Kasumi-1 (cell line): ENCODE results near the gene GNRH2.
"Not testable (repeated sequence)": the region's sequence is repeated elsewhere in the genome, so short reads cannot be mapped to it uniquely, and the experiment has no call there.

ENCODE experiments used
- DNase-seq, 2 experiments: peaks; one replicate each; lab custom pipeline; 2025; lab: John Stamatoyannopoulos, UW

GNRH2 gene

GRCh38 chr20:3073251-3073643 lies 29.8 kb downstream of the GNRH2 start:
- DNase-seq, result not testable (repeated sequence)

GRCh38 chr20:3074812-3075211 lies 31.4 kb downstream of the GNRH2 start:
- DNase-seq, result no peak

GRCh38 chr20:3075315-3075714 lies 31.9 kb downstream of the GNRH2 start:
- DNase-seq, result not testable (repeated sequence)

GRCh38 chr20:3077618-3078134 lies 34.3 kb downstream of the GNRH2 start:
- DNase-seq, result no peak

- DNase-seq, result no peak
These were observed 37.5 kb downstream of the GNRH2 start for GRCh38 chr20:3080939-3081388.

GRCh38 chr20:3081641-3082040 lies 38.2 kb downstream of the GNRH2 start:
- no peak for DNase-seq

GRCh38 chr20:3082306-3082951 lies 39.0 kb downstream of the GNRH2 start:
- DNase-seq, result no peak

- DNase-seq, result no peak
These were observed 39.8 kb downstream of the GNRH2 start for GRCh38 chr20:3082955-3083952.

- no peak for DNase-seq
These were observed 41.0 kb downstream of the GNRH2 start, which contains the start of gene AVP for GRCh38 chr20:3084283-3084985. AVP (minus strand) TSS chr20:3084724; CDS start chr20:3084674, 50 bp downstream.

- no peak for DNase-seq
These were observed 41.6 kb downstream of the GNRH2 start for GRCh38 chr20:3084986-3085360.

GRCh38 chr20:3085571-3086072 lies 42.2 kb downstream of the GNRH2 start:
- no peak for DNase-seq

GRCh38 chr20:3088031-3088430 lies 44.6 kb downstream of the GNRH2 start:
- no peak for DNase-seq

GRCh38 chr20:3090565-3090964 lies 47.1 kb downstream of the GNRH2 start:
- DNase-seq, result peak; percentile 9 to 36

GRCh38 chr20:3092611-3093379 lies 49.4 kb downstream of the GNRH2 start:
- DNase-seq, result peak; percentile 29 to 33

GRCh38 chr20:3093861-3094361 lies 50.5 kb downstream of the GNRH2 start:
- DNase-seq, result peak; percentile 77 to 83

GRCh38 chr20:3094848-3095629 lies 51.6 kb downstream of the GNRH2 start:
- no peak for DNase-seq
